Immature natural killer cell (primary cell): Measurements from ENCODE around the gene CLDN20. TPM values are rescaled to one million over a fixed set of nuclear protein-coding genes. Genes with fewer than 3 reads are reported as not detected.
A peak's percentile ranks its signal among the peaks of the same experiment; 100 is the strongest.

Source experiments
- DNase-seq, 3 donors: peaks; one replicate each; pipeline ENCODE4 v3.0.0; 2022; ENCODE audit warnings: mixed read lengths in 1 of 3
- H3K27ac Mint-ChIP-seq, 6 donors: one replicate each; pipeline ENCODE4 v1.8.0; 2020; ENCODE audit warnings: mixed read lengths in 6 of 6, mild to moderate bottlenecking in 5 of 6, inconsistent platforms in 4 of 6, moderate library complexity in 3 of 6
- H3K27me3 Mint-ChIP-seq, 3 donors: one replicate each; pipeline ENCODE4 v1.8.0; 2020 to 2021; ENCODE audit warnings: low read depth in 3 of 3, mild to moderate bottlenecking in 3 of 3, mixed read lengths in 3 of 3, moderate library complexity in 3 of 3, inconsistent platforms in 1 of 3
- H3K36me3 Mint-ChIP-seq, 3 donors: one replicate each; pipeline ENCODE4 v1.8.0; 2020; ENCODE audit warnings: mixed read lengths in 3 of 3, inconsistent platforms in 2 of 3, mild to moderate bottlenecking in 2 of 3
- H3K4me1 Mint-ChIP-seq, 2 donors: one replicate each; pipeline ENCODE4 v1.8.0; 2020; ENCODE audit warnings: inconsistent platforms in 2 of 2, mild to moderate bottlenecking in 2 of 2, mixed read lengths in 2 of 2, moderate library complexity in 1 of 2
- H3K4me3 Mint-ChIP-seq, 5 donors: one replicate each; pipeline ENCODE4 v1.8.0; 2020; ENCODE audit warnings: mild to moderate bottlenecking in 5 of 5, mixed read lengths in 5 of 5, inconsistent platforms in 3 of 5, moderate library complexity in 3 of 5
- H3K9me3 Mint-ChIP-seq, 6 donors: one replicate each; pipeline ENCODE4 v1.8.0; 2020; ENCODE audit warnings: mild to moderate bottlenecking in 6 of 6, mixed read lengths in 6 of 6, inconsistent platforms in 4 of 6, moderate library complexity in 3 of 6
- polyA plus RNA-seq, 3 donors: library from polyadenylated mRNA; unstranded; fragments of 300-500 nt; fragmentation: Illumina TruSeq; gene quantifications; one replicate each; pipeline ENCODE4 v1.2.3, GENCODE V29; 2021

CLDN20 gene
- polyA plus RNA-seq, 3 donors from 2014 or later: not detected

DNA sequence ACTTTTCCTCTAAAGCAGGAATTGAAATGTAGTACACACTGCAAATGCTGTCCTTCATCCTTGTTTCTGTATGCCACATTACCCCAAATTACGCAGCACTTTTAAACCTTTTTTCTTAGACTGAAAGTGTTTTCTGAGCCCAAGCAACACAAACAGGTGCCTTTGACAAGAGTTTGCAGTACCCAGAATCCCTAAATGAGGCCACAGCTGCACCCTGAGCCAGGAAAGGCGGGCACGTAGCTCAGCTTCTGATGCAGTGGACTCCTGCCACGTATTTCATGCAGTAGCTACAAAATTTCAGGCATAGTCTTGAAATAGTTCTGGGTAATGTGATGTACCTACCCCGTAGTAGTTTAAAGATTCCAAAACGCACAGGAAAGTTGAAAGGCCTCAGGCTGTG is 31.0 kb upstream of the CLDN20 start:
- no peak for DNase-seq
- Mint-ChIP-seq H3K4me3 (no peak overlapping the region), H3K9me3 (peaks cover 0 to 2% (median 0%) of the 10 kb centered on the region in 6 donors), H3K27ac (no peak overlapping the region), H3K4me1 (no peaks in the 10 kb centered on the region), H3K36me3 (no peaks in the 10 kb centered on the region), H3K27me3 (peaks cover 0 to 5% (median 0%) of the 10 kb centered on the region in 3 donors)

DNA sequence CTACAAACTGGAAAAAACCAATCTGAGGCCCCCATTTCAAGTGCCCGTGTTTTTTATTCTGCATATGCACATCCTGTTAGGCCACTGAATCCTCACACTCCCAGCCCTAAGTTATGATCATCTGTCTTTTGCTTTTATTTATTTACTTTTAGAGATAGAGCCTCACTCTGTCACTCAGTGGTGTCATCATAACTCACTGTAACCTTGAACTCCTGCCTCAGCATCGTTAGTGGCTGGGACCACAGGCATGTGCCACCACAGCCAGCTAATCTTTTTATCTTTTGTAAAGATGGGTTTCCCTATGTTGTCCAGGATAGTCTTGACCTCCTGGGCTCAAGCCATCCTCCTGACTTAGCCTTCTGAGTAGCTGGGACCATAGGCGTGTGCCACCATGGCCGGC is 29.6 kb upstream of the CLDN20 start:
- Mint-ChIP-seq H3K36me3 (no peaks in the 10 kb centered on the region), H3K9me3 (peaks cover 0 to 4% (median 0%) of the 10 kb centered on the region in 6 donors), H3K4me1 (no peaks in the 10 kb centered on the region), H3K27ac (no peak overlapping the region), H3K4me3 (no peak overlapping the region), H3K27me3 (peaks cover 0 to 4% (median 3%) of the 10 kb centered on the region in 3 donors)
- no peak for DNase-seq

DNA sequence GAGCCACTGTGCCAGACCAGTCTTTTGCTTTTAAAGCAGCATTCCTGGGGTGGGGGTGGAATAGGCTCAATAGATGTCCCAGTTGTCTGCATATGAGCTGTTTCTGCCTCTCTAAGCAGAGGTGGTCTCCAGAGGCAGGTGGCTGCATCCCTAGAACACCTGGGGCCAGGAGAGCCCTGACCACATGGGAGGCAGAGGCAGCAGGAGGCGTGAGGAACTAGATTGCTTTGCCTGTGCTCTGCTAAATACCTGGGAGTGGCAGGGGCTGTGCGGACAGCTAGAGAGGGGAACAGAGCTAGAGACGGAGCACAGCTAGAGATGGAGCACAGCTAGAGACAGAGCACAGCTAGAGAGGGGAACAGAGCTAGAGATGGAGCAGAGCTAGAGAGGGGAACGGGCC is 29.1 kb upstream of the CLDN20 start:
- no peak for DNase-seq
- H3K4me3 Mint-ChIP-seq: no peak overlapping the region
- H3K36me3 Mint-ChIP-seq: no peaks in the 10 kb centered on the region
- H3K4me1 Mint-ChIP-seq: no peaks in the 10 kb centered on the region
- peaks cover 0 to 4% (median 1%) of the 10 kb centered on the region in 3 donors for H3K27me3 Mint-ChIP-seq
- peaks cover 0 to 4% (median 0%) of the 10 kb centered on the region in 6 donors for H3K9me3 Mint-ChIP-seq
- H3K27ac Mint-ChIP-seq: no peak overlapping the region

DNA sequence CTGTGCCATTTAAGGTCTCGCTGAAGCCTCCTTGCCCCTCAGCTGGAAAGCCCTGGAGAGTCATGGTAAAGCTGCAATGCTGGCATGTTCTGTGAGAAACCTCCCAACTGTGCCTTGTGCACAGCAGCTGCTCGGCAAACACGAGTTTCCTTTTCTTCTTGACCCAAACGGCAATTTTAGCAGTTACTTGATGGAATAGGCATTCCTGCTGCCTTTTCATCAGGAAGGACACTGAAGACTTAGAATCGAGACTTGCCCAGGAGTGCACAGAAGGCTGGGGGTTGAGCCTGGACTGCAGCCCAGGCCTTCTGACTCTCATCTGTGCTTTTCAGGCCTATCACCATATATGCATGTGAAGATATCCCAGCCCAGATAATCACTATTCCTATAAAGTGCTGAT is 28.7 kb upstream of the CLDN20 start:
- no peak for DNase-seq
- Mint-ChIP-seq H3K27ac (no peak overlapping the region), H3K9me3 (peaks cover 0 to 4% (median 0%) of the 10 kb centered on the region in 6 donors), H3K27me3 (peaks cover 0 to 4% (median 0%) of the 10 kb centered on the region in 3 donors), H3K36me3 (no peaks in the 10 kb centered on the region), H3K4me3 (no peak overlapping the region), H3K4me1 (no peaks in the 10 kb centered on the region)

DNA sequence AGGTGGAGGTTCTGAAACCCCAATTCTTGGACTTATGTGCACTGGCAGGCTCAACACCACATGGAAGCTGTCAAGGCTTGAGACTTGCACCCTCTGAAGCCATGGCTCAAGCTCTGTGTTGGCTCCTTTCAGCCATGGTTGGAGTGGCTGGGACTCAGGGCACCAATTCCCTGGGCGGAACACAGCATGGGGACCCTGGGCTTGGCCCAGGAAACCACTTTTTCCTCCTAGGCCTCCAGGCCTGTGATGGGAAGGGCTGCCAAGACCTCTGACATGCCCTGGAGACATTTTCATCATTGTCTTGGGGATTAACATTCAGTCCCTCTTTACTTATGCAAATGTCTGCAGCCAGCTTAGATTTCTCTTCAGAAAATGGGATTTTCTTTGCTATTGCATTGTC is 26.2 kb upstream of the CLDN20 start:
- H3K27me3 Mint-ChIP-seq: peaks cover 0 to 7% (median 5%) of the 10 kb centered on the region in 3 donors

DNA sequence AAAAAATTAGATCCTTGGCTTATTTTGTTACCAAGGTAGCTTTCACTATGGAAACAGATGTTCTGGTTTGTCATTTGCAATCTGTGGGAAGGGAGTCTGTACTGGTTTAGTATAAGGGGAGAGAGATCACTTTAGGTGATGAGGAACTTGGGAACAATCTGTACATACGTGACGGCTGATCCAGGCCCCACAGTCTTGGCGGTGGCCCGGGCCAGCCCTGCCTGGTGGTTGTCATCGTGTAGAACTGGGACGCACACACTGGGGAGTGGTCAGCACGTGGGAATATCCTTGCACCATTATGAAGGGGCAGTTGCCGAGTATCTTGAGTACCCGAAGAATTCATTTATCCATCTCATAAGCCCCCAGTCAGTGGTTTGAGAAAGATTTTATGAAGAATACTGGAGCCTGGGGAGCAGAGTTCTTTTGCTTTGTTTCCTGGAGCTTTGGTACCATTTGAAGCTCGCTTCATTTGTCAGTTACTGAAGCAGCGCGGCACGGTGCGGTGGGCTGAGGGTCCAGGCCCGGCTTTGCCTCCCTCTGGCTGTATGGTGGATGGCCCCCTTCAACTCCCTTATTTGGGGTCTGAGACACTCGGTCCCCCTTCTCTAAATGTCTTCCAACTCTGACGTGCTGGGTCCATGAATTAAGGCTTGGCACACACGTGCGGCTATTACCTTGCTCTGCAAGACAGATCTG is 22.8 kb upstream of the CLDN20 start:
- no peak overlapping the region for H3K27ac Mint-ChIP-seq
- H3K27me3 Mint-ChIP-seq: peaks cover 2 to 7% (median 5%) of the 10 kb centered on the region in 3 donors

More for the DNA sequence above, 26.2 kb upstream of the CLDN20 start:
- Mint-ChIP-seq H3K4me1 (no peaks in the 10 kb centered on the region), H3K4me3 (no peak overlapping the region), H3K9me3 (peaks cover 0 to 4% (median 0%) of the 10 kb centered on the region in 6 donors), H3K27ac (no peak overlapping the region), H3K36me3 (no peaks in the 10 kb centered on the region)
- no peak for DNase-seq

DNA sequence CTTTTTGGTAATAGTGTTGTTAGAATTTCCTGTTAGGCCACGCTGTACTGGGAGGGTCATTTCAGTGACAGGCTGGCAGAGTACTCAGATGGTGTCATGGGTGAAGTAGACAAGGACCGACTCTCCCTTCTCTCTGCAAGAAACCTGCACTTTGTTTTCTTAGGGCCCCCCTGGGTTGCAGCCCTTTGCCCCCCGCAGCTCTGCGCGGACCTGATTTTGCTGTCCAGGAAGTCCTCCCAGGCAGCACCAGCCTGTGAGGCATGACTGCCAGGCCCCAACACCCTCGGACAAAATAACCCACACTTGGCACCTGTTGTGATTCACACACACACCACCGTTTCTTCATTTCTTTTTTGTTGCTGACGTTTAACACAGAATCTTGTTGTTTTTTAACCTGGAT is 21.8 kb upstream of the CLDN20 start:
- no peaks in the 10 kb centered on the region for H3K36me3 Mint-ChIP-seq
- H3K4me1 Mint-ChIP-seq: no peaks in the 10 kb centered on the region

More for the DNA sequence above, 22.8 kb upstream of the CLDN20 start:
- no peaks in the 10 kb centered on the region for H3K4me1 Mint-ChIP-seq
- no peaks in the 10 kb centered on the region for H3K36me3 Mint-ChIP-seq
- no peak overlapping the region for H3K4me3 Mint-ChIP-seq
- peaks cover 0 to 2% (median 0%) of the 10 kb centered on the region in 6 donors for H3K9me3 Mint-ChIP-seq
- no peak for DNase-seq

DNA sequence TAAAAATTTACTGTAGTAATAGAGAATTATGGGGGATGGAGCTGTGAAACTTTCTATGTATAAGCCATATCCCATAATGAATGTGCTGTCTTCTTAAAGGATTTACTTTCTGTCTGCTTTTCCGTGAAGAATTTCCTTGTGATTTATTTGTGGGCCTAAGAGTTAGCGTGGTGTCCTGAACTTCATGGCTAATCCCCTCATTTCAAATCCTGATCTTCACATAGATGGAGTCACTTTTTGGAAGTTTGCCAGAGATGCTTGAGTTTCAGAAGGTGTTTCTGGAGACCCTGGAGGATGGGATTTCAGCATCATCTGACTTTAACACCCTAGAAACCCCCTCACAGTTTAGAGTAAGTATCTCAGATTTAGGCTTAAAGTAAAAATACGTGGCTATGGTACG is 19.4 kb upstream of the CLDN20 start:
- H3K27me3 Mint-ChIP-seq: peaks cover 2 to 5% (median 2%) of the 10 kb centered on the region in 3 donors
- no peaks in the 10 kb centered on the region for H3K9me3 Mint-ChIP-seq
- peaks cover 0 to 4% (median 0%) of the 10 kb centered on the region in 3 donors for H3K36me3 Mint-ChIP-seq
- no peak overlapping the region for H3K4me3 Mint-ChIP-seq
- H3K4me1 Mint-ChIP-seq: no peaks in the 10 kb centered on the region
- no peak for DNase-seq
- no peak overlapping the region for H3K27ac Mint-ChIP-seq

More for the DNA sequence above, 21.8 kb upstream of the CLDN20 start:
- no peak overlapping the region for H3K27ac Mint-ChIP-seq
- no peak for DNase-seq
- peaks cover 0 to 2% (median 0%) of the 10 kb centered on the region in 6 donors for H3K9me3 Mint-ChIP-seq
- peaks cover 2 to 7% (median 5%) of the 10 kb centered on the region in 3 donors for H3K27me3 Mint-ChIP-seq
- H3K4me3 Mint-ChIP-seq: no peak overlapping the region

DNA sequence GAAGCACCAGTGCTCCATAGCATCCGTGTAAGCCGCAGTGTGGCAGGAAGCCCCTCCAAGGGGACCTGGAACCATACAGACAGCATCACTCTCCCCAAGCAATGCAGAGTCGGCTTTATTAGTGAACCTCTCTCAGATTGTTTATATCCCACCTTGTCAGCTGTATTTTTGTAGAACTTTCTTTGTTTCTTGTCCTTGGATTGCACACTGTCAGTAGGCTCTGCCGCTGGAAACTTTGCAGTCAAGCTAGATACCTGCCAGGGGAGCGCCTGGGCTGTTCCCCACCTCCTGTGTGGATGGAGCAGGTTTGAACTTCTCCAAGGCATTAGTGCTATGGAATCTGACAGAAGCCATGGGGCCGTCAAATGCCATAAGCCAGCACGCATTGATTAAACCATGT is 18.6 kb upstream of the CLDN20 start:
- H3K27ac Mint-ChIP-seq: no peak overlapping the region
- no peak overlapping the region for H3K4me3 Mint-ChIP-seq
- H3K9me3 Mint-ChIP-seq: no peaks in the 10 kb centered on the region
- peaks cover 2 to 5% (median 3%) of the 10 kb centered on the region in 3 donors for H3K27me3 Mint-ChIP-seq
- H3K4me1 Mint-ChIP-seq: no peaks in the 10 kb centered on the region
- no peak for DNase-seq
- peaks cover 0 to 4% (median 2%) of the 10 kb centered on the region in 3 donors for H3K36me3 Mint-ChIP-seq

DNA sequence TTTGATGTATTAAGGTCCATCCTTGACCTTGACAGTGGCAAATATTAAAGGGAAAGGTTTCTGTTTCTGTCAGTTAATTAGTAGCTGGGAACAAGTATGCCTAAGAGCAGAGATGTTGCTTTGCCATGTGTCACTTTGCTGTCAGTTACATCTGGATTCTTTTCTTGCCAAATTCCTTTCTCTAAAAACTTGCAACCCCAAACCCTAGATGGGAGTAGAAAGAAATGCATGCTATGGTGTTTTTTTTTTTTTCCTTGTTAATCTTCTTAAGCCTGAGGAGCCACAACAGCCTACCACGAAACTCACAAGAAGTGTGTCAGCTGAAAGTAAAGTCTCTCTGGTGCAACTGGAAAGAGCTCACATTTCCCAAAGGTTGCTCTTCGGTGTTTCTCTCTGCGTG is 18.0 kb upstream of the CLDN20 start:
- Mint-ChIP-seq H3K27me3 (peaks cover 2 to 5% (median 3%) of the 10 kb centered on the region in 3 donors), H3K36me3 (peaks cover 0 to 11% (median 3%) of the 10 kb centered on the region in 3 donors), H3K4me3 (no peak overlapping the region), H3K9me3 (no peaks in the 10 kb centered on the region), H3K27ac (no peak overlapping the region), H3K4me1 (no peaks in the 10 kb centered on the region)
- DNase-seq: no peak

DNA sequence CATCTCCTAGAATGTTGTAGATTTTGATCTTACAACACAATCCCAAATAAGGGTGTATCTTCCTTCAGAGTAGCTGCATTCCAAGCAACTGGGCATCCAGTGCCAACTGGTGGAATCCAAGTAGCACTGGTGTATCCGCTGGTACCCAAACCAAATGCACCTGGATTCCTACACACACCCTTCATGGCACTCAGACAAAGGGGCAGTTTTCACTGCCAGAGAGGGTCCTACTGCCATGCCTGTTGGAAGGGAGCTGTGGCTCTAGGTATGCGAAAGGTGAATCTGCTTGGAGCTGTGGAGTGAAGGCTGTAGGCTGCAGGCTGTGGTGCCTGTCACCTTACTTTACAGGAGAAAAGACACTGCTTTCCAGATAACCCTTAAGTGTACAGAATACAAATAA is 17.0 kb upstream of the CLDN20 start:
- Mint-ChIP-seq H3K4me1 (no peaks in the 10 kb centered on the region), H3K27ac (no peak overlapping the region), H3K27me3 (peaks cover 2 to 3% (median 2%) of the 10 kb centered on the region in 3 donors), H3K9me3 (no peaks in the 10 kb centered on the region), H3K4me3 (no peak overlapping the region), H3K36me3 (peaks cover 0 to 11% (median 3%) of the 10 kb centered on the region in 3 donors)
- no peak for DNase-seq

DNA sequence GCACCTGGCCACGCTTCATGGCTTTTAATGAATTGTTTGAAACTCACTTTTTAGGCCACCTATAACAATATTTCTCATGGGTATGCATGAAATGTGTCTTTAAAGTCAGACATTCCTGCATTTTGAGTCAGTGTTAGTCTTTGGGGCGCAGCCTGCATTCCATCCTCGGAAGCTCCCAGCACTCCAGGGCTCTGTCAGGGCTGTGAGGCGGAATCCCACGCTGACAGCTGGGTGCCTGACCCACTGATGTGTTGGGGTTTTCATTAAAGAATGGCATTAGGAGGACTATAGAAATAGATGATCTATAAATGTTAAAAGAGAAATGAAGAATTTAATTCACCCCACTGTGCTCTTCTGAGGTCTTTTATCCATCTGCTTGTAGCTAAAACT is 16.2 kb upstream of the CLDN20 start:
- H3K27ac Mint-ChIP-seq: peak overlapping the region in 1 of 6 donors; percentile 7
- H3K27me3 Mint-ChIP-seq: peaks cover 0 to 3% (median 0%) of the 10 kb centered on the region in 3 donors
- H3K4me3 Mint-ChIP-seq: no peak overlapping the region
- H3K4me1 Mint-ChIP-seq: no peaks in the 10 kb centered on the region
- DNase-seq: no peak
- peaks cover 1 to 11% (median 3%) of the 10 kb centered on the region in 3 donors for H3K36me3 Mint-ChIP-seq
- H3K9me3 Mint-ChIP-seq: no peaks in the 10 kb centered on the region

DNA sequence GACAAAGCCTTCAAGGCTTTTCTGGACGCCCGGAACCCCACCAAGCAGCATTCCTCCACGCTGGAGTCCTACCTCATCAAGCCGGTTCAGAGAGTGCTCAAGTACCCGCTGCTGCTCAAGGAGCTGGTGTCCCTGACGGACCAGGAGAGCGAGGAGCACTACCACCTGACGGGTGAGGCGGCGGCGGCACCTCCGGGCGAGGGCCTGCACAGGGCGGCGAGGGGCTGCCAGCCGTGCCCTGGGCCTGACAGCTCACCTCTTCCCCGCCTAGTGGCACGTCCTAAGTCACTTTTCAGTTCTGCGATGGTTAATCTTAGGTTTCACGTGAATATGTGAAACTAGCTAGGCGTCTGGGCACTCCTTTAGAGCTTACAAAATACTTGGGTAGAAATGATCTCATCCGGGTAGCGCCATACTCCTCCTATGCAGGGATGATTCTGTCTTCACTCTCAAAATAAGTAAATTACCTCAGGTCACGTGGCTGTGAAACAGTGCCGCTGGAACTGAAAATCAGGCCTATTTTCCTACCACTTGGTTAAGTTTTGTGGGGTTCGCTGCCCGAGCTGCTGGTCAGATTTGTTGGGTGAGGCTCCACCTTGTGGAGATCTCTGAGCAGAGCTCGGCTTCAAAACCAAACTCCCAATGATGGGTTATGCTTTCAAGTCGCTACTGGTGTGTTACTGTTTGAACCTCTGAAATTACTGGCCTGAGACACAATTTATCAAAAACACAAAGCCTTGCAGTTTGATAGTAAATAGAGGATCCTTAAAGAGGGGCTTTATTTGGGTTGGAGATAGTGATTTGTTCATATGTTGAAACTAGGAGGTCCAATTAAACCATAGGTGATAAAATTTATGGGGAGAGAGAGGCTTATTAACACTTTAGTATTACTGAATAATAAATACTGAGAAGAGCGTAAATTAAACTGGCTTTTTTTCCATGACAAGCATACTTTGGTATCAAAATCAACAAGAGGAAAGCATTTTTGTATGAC is 15.5 kb upstream of the CLDN20 start:
- peaks cover 0 to 3% (median 0%) of the 10 kb centered on the region in 3 donors for H3K27me3 Mint-ChIP-seq

More for the DNA sequence above, 15.5 kb upstream of the CLDN20 start:
- H3K9me3 Mint-ChIP-seq: no peaks in the 10 kb centered on the region
- peaks cover 3 to 11% (median 4%) of the 10 kb centered on the region in 3 donors for H3K36me3 Mint-ChIP-seq
- no peak overlapping the region for H3K4me3 Mint-ChIP-seq
- H3K4me1 Mint-ChIP-seq: no peaks in the 10 kb centered on the region
- DNase-seq: peak in 1 of 3 donors; percentile 18
- no peak overlapping the region for H3K27ac Mint-ChIP-seq
